ENCODE measurements around the gene C6orf89. TPM values are rescaled to one million over a fixed set of nuclear protein-coding genes. Genes with fewer than 3 reads are reported as not detected.

The C6orf89 gene
- total RNA-seq, 1 experiment from 2014 or later = 11.8 TPM

DNA sequence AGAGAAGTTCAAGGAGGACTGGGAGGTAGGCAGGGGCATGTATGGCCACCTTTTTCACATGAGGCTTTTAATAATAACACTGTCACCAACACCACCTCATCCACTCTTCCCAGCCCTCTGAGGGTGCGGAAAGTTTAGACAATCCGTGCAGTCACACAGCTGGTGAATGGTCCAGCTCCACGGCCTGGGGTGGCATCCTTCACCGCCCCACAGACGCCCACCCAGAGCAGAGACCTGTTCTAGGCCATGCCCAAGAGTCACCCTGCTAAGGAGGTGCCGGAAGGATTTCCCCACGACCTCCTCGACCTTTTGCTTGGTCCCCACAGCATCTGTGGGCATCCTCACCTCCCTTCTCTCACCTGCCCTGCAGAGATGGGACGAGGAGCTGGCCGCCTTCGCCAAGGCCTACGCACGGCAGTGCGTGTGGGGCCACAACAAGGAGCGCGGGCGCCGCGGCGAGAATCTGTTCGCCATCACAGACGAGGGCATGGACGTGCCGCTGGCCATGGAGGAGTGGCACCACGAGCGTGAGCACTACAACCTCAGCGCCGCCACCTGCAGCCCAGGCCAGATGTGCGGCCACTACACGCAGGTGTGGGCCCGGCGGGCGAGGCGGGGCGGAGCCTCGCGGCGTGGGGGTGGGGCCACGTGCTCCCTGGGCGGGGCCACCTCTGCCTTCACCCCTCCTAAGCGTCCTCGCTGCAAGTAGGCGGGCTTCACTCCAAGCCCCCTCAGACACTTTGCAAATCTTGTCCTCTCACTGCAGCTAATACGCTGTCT lies 73.2 kb downstream of the C6orf89 start:
- Mint-ChIP-seq H3K27ac (no peak overlapping the region), H3K27me3 (ENCODE audit: low read depth) (no peaks in the 10 kb centered on the region)
- H3K9ac ChIP-seq (ENCODE audit: extremely low read depth, insufficient read length, low read length) = no peak overlapping the region

More for the DNA sequence above, 73.2 kb downstream of the C6orf89 start:
- no peak overlapping the region for H3K4ac ChIP-seq (ENCODE audit: low read depth, low read length)
- no peak overlapping the region for H2AK5ac ChIP-seq (ENCODE audit: insufficient read length, low read length)
- no peak overlapping the region for H4K8ac ChIP-seq (replicated peaks; ENCODE audit: insufficient read length, low read depth, low read length)
- H2BK5ac ChIP-seq (ENCODE audit: insufficient read length, low read length) = no peak overlapping the region
- no peak overlapping the region for H3T11ph ChIP-seq (ENCODE audit: low read length)
- no peak overlapping the region for H2BK12ac ChIP-seq (ENCODE audit: insufficient read length, low read depth, low read length)
- H4K91ac ChIP-seq (ENCODE audit: insufficient read length, low read depth, low read length) = no peak overlapping the region
- H2AFZ ChIP-seq (ENCODE audit: low read length) = no peak overlapping the region
- H2BK20ac ChIP-seq (ENCODE audit: low read depth, low read length, poor library complexity, severe bottlenecking) = no peak overlapping the region
- H3K27me3 ChIP-seq (ENCODE audit: insufficient read depth, low read length) = no peaks in the 10 kb centered on the region
- no peaks in the 10 kb centered on the region for H4K20me1 ChIP-seq (ENCODE audit: control insufficient read depth, insufficient read depth, insufficient read length)
- no peaks in the 10 kb centered on the region for H3K79me1 ChIP-seq (ENCODE audit: insufficient read depth, low read depth, low read length, poor library complexity, severe bottlenecking)
- no peaks in the 10 kb centered on the region for H3K23me2 ChIP-seq (ENCODE audit: insufficient read length, low read depth, low read length, poor library complexity, severe bottlenecking)
- no peak overlapping the region for H3K56ac ChIP-seq (ENCODE audit: insufficient read length, low read depth, low read length)
- DNase-seq = peak; percentile 78
- WGBS (ENCODE audit: extremely low coverage, insufficient read length, low lambda C conversion rate) = no CpG with 5 or more reads among the region's 44 CpGs
- H2BK120ac ChIP-seq (ENCODE audit: low read depth, low read length, poor library complexity, severe bottlenecking) = no peak overlapping the region
- no peak overlapping the region for H3K23ac ChIP-seq (ENCODE audit: insufficient read length, low read depth, low read length)
- H3K4me1 Mint-ChIP-seq = peaks cover 17% of the 10 kb centered on the region in 2 experiments
- no peaks in the 10 kb centered on the region for H3K9me3 Mint-ChIP-seq
- no peaks in the 10 kb centered on the region for H3K36me3 Mint-ChIP-seq (ENCODE audit: insufficient read depth in 1 of 3, low read depth in 3 of 3)
- no peak overlapping the region for H3K4me2 ChIP-seq (ENCODE audit: insufficient read depth, insufficient read length, low read length)
- H3K4me3 Mint-ChIP-seq = no peak overlapping the region
- no peak overlapping the region for H4K5ac ChIP-seq (ENCODE audit: insufficient read length, low read depth, low read length)
- no peak overlapping the region for H3K27ac ChIP-seq (ENCODE audit: insufficient read length, low read depth, low read length)
- no peak overlapping the region for H2BK15ac ChIP-seq (ENCODE audit: low read depth, low read length)
- TF ChIP-seq, protein P1, sequence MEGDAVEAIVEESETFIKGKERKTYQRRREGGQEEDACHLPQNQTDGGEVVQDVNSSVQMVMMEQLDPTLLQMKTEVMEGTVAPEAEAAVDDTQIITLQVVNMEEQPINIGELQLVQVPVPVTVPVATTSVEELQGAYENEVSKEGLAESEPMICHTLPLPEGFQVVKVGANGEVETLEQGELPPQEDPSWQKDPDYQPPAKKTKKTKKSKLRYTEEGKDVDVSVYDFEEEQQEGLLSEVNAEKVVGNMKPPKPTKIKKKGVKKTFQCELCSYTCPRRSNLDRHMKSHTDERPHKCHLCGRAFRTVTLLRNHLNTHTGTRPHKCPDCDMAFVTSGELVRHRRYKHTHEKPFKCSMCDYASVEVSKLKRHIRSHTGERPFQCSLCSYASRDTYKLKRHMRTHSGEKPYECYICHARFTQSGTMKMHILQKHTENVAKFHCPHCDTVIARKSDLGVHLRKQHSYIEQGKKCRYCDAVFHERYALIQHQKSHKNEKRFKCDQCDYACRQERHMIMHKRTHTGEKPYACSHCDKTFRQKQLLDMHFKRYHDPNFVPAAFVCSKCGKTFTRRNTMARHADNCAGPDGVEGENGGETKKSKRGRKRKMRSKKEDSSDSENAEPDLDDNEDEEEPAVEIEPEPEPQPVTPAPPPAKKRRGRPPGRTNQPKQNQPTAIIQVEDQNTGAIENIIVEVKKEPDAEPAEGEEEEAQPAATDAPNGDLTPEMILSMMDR (conservative IDR thresholded peaks at IDR 0.05) = peak; percentile 32; the same call in 2 of the 3 replicates
- no peak overlapping the region for H3K14ac ChIP-seq (ENCODE audit: insufficient read depth, low read length)
- H3K79me2 ChIP-seq (ENCODE audit: insufficient read depth, low read length) = no peaks in the 10 kb centered on the region
- H3K18ac ChIP-seq (ENCODE audit: insufficient read length, low read depth, low read length) = no peak overlapping the region
- no peaks in the 10 kb centered on the region for H3K4me1 ChIP-seq (ENCODE audit: insufficient read depth, low read length)
- H3K9me3 ChIP-seq (ENCODE audit: control insufficient read depth, low read depth, low read length) = no peaks in the 10 kb centered on the region

Data from H9 (cell line).